ENCODE results near the gene CCL25. TPM values are rescaled to one million over a fixed set of nuclear protein-coding genes. Genes with fewer than 3 reads are reported as not detected.
"Not testable (repeated sequence)": the region's sequence is repeated elsewhere in the genome, so short reads cannot be mapped to it uniquely, and the experiment has no call there.

The CCL25 gene
- total RNA-seq, 1 donor from 2014 or later = not detected

DNA sequence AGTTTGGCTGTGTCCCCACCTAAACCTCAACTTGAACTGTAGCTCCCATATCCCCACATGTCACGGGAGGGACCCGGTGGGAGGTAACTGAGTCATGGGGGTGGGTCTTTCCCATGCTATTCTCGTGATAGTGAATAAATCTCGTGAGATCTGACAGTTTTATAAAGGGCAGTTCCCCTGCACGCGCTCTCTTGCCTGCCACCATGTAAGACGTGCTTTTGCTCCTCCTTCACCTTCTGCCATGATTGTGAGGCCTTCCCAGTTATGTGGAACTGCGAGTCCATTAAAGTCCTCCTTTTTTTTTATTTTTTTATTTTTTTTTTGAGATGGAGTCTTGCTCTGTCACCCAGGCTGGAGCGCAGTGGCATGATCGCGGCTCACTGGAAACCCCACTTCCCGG, 49.4 kb downstream of the CCL25 start:
- intact Hi-C loops (cut with DNase I) = not testable (repeated sequence)

GRCh38 chr19:8105471-8105870, 52.9 kb downstream of the CCL25 start:
- DNase-seq (ENCODE audit: missing footprints) (no peak), ATAC-seq (no peak)

More for the DNA sequence above, 49.4 kb downstream of the CCL25 start:
- ATAC-seq; DNase-seq (ENCODE audit: missing footprints): not testable (repeated sequence)

DNA sequence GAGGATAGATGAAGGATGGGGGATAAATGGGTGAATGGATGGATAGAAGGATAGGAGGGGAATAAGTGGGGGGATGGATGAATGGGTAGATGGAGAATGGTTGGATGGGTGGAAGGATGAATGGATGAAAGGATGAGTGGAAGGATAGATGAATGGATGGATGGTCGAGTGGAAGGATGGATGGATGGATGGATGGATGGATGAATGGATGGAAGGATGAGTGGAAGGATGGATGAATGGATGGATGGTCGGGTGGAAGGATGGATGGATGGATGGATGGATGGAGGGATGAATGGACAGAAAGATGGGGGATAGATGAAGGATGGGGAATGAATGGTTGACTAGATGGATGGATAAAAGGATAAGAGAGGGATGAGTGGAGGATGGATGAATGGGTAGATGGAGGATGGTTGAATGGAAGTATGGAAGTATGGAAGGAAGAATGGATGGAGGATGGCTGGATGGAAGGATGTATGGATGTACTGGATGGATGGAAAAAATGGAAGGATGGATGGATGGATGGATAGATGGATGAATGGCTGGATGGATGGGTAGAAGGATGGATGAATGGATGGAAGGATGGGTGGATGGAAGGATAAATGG, 54.8 kb downstream of the CCL25 start:
- intact Hi-C loops (cut with DNase I) = no loop called here

More at GRCh38 chr19:8105471-8105870, 52.9 kb downstream of the CCL25 start:
- intact Hi-C loops (cut with DNase I) = no loop called here

GRCh38 chr19:8108560-8109445, 56.2 kb downstream of the CCL25 start:
- DNase-seq (ENCODE audit: missing footprints) = no peak
- intact Hi-C loops (cut with DNase I) = no loop called here
- no peak for ATAC-seq

More for the DNA sequence above, 54.8 kb downstream of the CCL25 start:
- DNase-seq (ENCODE audit: missing footprints) (no peak), ATAC-seq (no peak)

DNA sequence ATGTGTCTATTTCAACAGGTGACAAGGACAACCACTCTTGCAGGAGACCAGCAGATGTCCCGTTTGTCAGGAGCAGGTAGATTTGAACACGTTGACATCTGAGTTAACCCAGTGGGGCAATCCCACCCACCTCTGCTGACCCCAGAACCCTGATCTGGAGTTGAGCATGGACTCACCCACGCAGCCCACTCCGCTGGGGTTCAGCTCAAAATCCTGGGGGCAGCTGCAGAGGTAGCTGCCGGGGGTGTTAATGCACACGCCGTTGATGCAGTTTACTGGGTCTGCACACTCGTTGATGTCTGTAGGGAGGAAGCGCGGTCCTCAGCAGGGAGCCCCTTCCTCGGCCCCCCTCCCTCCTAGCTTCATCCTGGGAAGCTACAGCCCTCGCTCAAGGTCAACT, 56.9 kb downstream of the CCL25 start:
- intact Hi-C loops (cut with DNase I) = no loop called here
- DNase-seq (ENCODE audit: missing footprints) (no peak), ATAC-seq (no peak)

DNA sequence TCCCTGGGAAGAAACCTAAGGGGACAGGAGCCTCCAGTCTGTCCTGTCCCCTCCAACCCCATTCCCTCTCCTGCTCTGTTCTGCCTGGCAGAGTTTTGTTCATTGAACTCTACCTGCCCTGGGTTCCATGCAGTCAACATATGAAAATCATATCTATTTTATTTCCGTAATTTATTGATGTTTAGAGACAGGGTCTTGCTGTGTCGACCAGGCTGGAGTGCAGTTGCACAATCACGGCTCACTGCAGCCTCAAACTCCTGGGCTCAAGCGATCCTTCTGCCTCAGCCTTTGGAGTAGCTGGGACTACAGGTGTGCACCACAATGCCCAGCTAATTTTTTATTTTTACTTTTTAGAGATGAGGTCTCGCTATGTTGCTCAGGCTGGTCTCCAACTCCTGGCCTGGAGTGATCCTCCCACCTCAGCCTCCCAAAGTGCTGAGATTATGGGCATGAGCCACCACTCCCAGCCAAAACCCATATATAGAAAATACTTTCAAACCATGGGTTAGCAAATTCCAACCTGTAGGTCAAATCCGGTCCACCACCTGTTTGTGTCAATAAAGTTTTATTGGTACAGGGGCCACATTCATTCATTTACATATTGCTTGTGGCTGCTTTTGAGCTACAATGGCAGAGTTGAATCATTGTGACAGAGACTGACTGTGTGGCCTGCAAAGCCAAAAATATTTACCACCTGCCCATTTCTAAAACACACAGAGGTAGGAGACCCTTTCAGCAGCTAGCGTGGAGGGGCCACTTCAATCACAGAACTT, 57.5 kb downstream of the CCL25 start:
- DNase-seq (ENCODE audit: missing footprints) (no peak), ATAC-seq (no peak)
- intact Hi-C loops (cut with DNase I) = no loop called here

DNA sequence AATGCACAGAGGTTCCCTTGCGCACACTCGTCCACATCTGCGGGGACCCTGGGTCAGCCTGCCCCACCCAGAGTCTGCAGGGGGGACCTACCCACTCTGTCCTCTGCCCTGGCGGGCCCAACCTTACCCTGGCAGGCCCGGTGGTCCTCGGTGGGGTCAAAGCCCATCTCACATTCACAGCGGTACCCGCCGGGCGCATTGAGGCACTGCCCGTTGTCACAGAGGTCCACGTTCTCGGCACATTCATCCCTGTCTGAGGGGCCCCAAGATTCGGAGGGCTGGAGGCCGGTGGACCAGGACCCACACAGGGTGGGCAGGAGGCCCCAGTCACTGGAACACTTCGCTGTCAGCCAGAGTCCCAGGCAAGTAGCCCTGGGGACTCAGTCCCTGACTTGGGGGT, 58.4 kb downstream of the CCL25 start:
- ATAC-seq (no peak), DNase-seq (ENCODE audit: missing footprints) (no peak)
- intact Hi-C loops (cut with DNase I) = no loop called here

DNA sequence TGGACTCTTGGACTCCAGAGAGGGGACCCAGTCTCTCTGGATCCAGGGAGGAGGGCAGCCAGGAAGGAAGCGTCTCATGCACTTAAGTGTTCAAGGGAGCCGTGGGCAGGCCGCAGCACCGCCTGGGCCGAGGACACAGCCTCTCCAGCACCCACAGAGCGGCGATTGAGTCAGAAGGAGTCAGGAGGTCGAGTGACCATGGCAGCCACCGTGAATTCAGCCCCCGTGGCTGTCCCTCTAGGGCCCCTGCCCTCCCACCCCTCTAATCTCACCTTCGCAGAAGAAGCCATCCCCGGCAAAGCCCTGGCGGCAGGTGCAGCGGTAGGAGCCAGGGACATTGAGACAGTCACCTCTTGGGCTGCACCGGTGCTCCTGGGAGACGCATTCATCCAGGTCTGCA, 58.8 kb downstream of the CCL25 start:
- intact Hi-C loops (cut with DNase I) = no loop called here
- ATAC-seq (no peak), DNase-seq (ENCODE audit: missing footprints) (no peak)

Other genes with a start within 250 kb of the CCL25 start
- gene EVI5L, start 222.5 kb upstream of the CCL25 start, total RNA-seq = 21.5 TPM
- not detected for gene PRR36, start 178.4 kb upstream of the CCL25 start, total RNA-seq
- 2.5 TPM for gene LRRC8E, start 164.2 kb upstream of the CCL25 start, total RNA-seq
- 28.0 TPM for gene MAP2K7, start 148.9 kb upstream of the CCL25 start, total RNA-seq
- 7.2 TPM for gene TGFBR3L, start 137.9 kb upstream of the CCL25 start, total RNA-seq
- 10.3 TPM for gene SNAPC2, start 132.4 kb upstream of the CCL25 start, total RNA-seq
- gene CTXN1, start 126.6 kb upstream of the CCL25 start, total RNA-seq = 0.19 TPM
- gene TIMM44, start 109.1 kb upstream of the CCL25 start, total RNA-seq = 111 TPM
- 55.1 TPM for gene ELAVL1, start 47.1 kb upstream of the CCL25 start, total RNA-seq
- not detected for gene FBN3, start 96.8 kb downstream of the CCL25 start, total RNA-seq
- 21.4 TPM for gene CERS4, start 156.6 kb downstream of the CCL25 start, total RNA-seq